Measurements from ENCODE around the gene MCM3. TPM values are rescaled to one million over a fixed set of nuclear protein-coding genes. Genes with fewer than 3 reads are reported as not detected.

Gene MCM3
- total RNA-seq, 1 donor from 2014 or later = 19.3 TPM

DNA sequence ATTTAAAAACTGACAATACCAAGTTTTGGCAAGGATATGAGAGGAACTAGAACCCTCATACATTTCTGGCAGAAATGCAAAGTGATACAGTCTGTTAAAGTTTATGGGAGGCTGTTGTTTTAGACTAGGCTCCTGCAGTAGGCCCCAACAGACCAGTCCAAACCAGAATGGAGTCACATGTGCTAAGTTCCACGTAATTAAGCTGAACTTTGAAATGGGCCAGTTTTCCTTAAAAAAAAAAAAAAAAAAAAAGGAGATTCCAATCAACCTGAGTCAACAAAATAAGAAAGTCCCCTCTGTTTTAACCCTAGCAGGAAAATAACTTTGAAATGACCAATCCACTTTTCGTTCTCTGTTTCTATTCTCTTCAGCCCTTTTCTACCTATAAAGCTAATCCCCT, 66.8 kb downstream of the MCM3 start:
- ATAC-seq (ENCODE audit: poor library complexity) (no peak), DNase-seq (no peak)
- intact Hi-C loops (cut with DNase I) = no loop called here

DNA sequence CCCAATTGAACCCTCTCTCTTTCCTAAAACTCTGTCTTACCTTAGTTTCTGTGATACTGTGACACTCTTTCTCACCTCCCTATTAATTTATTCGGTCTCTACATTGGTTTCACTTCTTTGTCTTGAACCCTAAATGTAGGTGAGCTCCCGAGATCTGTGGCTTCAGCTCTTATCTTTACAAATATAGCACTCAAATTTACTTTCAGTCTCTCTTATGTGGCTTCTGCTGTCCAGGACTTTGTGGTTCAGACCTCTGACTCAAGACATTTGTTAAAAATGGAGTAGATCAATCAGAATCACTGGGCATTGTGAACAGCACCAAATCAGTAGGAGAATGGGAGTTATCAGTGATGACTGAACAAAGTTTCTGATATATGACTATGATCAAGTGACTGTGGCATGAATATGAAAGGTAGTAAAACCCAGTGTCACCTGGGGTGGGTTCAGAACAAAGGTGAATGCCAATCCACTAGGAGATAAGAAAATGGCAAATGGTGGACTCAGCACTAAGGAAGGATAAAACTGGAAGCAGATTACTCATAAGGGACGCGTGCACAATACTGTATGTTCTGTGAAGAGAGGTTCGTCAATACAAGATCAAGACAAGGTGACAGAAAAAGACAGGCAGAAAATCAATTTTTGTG, 67.5 kb downstream of the MCM3 start:
- DNase-seq = no peak
- no peak for ATAC-seq (ENCODE audit: poor library complexity)
- intact Hi-C loops (cut with DNase I) = no loop called here

DNA sequence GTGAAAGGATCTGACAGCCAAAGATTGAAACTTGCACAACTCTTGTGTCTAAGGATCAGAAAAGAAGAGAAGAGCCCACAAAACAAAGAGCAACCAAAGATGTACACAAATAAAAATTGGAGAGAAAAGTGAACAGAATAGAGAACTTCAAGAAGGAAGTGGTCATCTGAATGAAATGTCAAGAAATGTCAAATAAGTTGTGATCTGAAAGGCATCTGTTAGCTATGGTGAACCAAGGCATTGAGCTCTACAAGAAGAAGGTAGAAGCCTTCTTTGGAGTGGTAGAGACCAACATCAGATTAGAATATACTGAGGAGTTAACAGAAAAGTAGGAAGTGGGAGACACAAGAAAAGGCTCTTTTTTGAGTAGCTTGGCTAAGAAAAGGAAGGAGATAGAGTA, 68.8 kb downstream of the MCM3 start:
- DNase-seq (no peak), ATAC-seq (ENCODE audit: poor library complexity) (no peak)
- intact Hi-C loops (cut with DNase I) = no loop called here

Other genes with a start within 250 kb of the MCM3 start
- gene PKHD1, start 197.1 kb downstream of the MCM3 start, total RNA-seq = not detected
- not detected for gene IL17A, start 98.4 kb downstream of the MCM3 start, total RNA-seq
- not detected for gene IL17F, start 40.2 kb downstream of the MCM3 start, total RNA-seq
- 2.6 TPM for gene PAQR8, start 77.4 kb upstream of the MCM3 start, total RNA-seq
- 6.4 TPM for gene EFHC1, start 135.6 kb upstream of the MCM3 start, total RNA-seq

Measured in Right ventricle myocardium superior (tissue), 1 donor.